Epithelial cell of esophagus (primary cell): ENCODE measurements around the gene DENND5A.
"Not testable (repeated sequence)": the region's sequence is repeated elsewhere in the genome, so short reads cannot be mapped to it uniquely, and the experiment has no call there.

Experiments used
- DNase-seq: peaks from one replicate; pipeline ENCODE4 v3.0.0; 2010; ENCODE audit warnings: low read depth
- H3K4me3 ChIP-seq: 2 replicates; pipeline ENCODE4 v1.5.1; 2011; ENCODE audit warnings: mild to moderate bottlenecking, low read length, control low read depth
- TF ChIP-seq, protein P1 (sequence below): IDR thresholded peaks from 2 replicates; pipeline ENCODE4 v1.5.1; 2011; ENCODE audit warnings: low read depth, mild to moderate bottlenecking, low read length, control low read depth, inconsistent platforms; ENCODE audit not compliant: insufficient read depth; ENCODE audit errors: missing control alignments

The DENND5A gene

DNA sequence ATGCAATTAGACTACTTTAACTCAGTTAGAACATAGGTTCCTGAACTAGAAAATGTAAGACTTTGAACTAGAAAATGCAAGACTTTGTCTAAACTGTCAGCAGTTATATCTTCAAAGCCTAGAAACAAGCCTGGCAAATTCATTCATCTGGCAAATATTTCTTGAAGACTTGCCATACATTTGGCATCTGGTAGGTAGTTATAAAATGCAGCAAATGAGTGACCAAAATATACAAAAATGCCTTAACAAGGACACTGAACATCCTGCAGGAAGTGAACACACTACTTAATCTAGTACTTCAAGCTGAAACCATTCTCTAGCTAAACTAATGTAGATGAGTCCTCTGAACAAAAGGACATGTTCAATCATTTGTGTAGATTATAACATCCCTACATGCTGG is 89.0 kb downstream of the DENND5A start:
- TF ChIP-seq, protein P1, sequence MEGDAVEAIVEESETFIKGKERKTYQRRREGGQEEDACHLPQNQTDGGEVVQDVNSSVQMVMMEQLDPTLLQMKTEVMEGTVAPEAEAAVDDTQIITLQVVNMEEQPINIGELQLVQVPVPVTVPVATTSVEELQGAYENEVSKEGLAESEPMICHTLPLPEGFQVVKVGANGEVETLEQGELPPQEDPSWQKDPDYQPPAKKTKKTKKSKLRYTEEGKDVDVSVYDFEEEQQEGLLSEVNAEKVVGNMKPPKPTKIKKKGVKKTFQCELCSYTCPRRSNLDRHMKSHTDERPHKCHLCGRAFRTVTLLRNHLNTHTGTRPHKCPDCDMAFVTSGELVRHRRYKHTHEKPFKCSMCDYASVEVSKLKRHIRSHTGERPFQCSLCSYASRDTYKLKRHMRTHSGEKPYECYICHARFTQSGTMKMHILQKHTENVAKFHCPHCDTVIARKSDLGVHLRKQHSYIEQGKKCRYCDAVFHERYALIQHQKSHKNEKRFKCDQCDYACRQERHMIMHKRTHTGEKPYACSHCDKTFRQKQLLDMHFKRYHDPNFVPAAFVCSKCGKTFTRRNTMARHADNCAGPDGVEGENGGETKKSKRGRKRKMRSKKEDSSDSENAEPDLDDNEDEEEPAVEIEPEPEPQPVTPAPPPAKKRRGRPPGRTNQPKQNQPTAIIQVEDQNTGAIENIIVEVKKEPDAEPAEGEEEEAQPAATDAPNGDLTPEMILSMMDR, result no peak
- DNase-seq, result no peak
- no peak overlapping the region for H3K4me3 ChIP-seq

DNA sequence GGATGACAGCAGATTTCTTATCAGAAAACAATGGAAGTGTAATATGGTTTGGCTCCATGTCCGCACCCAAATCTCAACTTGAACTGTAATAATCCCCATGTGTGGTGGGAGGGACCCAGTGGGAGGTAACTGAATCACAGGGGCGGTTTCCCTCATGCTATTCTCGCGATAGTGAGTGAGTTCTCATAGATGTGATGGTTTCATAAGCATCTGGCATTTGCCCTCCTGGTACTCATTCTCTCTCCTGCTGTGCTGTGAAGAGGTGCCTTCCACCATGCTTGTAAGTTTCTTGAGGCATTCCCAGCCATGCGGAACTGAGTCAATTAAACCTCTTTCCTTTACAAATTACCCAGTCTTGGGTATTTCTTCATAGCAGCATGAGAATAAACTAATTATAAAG is 92.8 kb downstream of the DENND5A start:
- TF ChIP-seq, protein P1, result no peak
- H3K4me3 ChIP-seq, result no peak overlapping the region
- DNase-seq, result no peak

GRCh38 chr11:9170450-9170849 is 94.7 kb downstream of the DENND5A start:
- H3K4me3 ChIP-seq, result no peak overlapping the region
- peak; percentile 44 for DNase-seq
- TF ChIP-seq, protein P1, result no peak

GRCh38 chr11:9169595-9170295 is 95.4 kb downstream of the DENND5A start:
- H3K4me3 ChIP-seq, result no peak overlapping the region
- TF ChIP-seq, protein P1, result no peak
- peak; percentile 35 for DNase-seq

DNA sequence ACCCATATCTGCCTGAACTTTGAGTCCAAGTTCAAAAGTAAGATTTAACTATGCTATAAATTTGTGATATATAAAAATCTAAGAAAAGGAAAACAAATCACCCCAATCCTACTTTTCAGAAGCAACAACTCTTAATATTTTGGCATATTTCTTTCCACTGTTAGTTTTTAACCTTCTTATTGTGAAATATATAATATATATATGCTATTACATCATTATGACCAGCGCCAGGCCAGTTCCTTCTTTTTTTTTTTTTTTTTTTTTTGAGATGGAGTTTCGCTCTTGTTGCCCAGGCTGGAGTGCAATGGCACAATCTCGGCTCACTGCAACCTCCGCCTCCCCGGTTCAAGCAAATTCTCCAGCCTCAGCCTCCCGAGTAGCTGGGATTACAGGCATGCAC is 103.2 kb downstream of the DENND5A start:
- H3K4me3 ChIP-seq, DNase-seq: not testable (repeated sequence)

GRCh38 chr11:9160166-9160565 is 105.0 kb downstream of the DENND5A start:
- TF ChIP-seq, protein P1, result no peak
- no peak for DNase-seq
- H3K4me3 ChIP-seq, result no peak overlapping the region

DNA sequence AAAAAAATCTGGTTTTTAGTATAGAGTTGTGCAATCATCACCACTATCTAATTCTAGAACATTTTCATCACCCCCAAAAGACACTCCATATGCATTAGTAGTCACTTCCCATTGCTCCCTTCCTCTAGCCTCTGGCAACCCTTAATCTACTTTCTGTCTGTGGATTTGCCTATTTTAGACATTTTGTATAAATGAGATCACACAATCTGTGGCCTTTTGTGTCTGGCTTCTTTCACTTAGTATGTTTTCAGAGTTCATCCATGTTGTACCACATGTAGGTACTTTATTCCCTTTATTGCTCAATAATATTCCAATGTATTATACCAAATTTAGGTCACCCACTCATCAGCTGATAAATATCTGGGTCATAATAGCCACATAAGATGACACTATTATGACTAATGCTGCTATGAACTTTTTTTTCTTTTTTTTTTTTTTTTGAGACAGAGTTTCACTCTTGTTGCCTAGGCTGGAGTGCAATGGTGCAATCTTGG is 106.2 kb downstream of the DENND5A start:
- H3K4me3 ChIP-seq, result no peak overlapping the region
- TF ChIP-seq, protein P1, result no peak
- DNase-seq, result peak; percentile 65
